Measurements from ENCODE around the gene HSPE1.
A peak's percentile ranks its signal among the peaks of the same experiment; 100 is the strongest.
"Not testable (repeated sequence)": the region's sequence is repeated elsewhere in the genome, so short reads cannot be mapped to it uniquely, and the experiment has no call there.

The HSPE1 gene

DNA sequence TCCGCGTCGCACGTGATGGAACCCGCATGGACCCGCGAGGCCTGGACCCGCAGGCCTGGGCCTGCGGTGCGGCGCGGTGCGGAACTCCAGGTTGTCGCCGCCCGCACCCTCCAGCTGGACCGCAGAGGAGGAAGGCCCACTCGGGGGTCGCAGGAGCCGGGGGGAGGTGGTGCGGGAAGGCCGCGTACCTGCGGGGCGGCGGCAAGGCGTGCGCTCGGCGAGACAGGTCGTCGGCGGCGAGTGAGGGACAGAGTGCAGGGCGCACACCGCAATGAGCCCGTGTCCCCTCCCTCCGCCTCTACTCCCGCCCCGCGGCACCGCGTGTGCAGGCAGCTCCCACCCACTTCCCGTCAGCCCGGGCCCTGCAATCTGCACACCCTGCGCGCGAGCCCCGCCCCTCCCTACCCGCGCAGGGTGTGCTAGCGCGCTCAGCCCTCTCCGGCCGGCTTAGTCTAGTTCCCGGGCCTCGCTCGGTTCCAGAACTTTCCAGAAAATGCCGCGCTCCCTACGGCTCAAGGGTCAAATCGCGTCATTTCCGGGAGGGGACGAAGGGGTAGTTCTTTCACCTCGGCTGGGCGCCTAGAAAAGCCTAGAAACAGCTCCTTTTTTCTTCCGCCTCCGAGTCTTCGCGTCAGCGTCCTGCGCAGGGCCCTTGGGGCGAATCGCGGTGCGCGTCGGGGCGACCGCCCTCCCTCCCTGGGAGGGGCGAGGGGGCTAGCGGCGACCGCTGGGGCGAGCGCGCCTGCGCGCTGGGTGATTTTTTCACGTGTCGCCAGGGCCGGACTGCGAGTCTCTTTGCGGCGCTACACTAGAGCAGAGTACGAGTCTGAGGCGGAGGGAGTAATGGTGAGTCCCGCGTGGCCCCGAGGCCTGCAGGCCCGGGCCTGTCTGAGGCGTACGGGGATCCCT, at the start of gene HSPE1, which contains the start of gene HSPD1:
TSS of gene HSPE1 (plus strand) at position 786 of the 909 bp plus-strand sequence. CDS start at position 844, 58 bp downstream.
TSS of gene HSPD1 (minus strand) at position 247 of the 909 bp plus-strand sequence. CDS start 992 bp downstream, outside the sequence.
- DNase-seq, result peak; percentile 99

GRCh38 chr2:197450465-197450864, 49.7 kb upstream of the HSPE1 start:
- DNase-seq, result no peak

DNA sequence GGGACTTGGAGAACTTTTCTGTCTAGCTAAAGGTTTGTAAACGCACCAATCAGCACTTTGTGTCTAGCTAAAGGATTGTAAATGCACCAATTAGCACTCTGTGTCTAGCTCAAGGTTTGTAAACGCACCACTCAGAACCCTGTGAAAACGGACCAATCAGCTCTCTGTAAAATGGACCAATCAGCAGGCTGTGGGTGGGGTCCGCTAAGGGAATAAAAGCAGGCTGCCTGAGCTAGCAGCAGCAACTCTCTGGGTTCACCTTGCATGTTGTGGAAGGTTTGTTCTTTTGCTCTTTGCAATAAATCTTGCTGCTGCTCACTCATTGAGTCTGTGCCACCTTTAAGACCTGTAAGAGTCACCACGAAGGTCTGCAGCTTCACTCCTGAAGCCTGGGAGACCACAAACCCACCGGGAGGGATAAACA, 49.2 kb upstream of the HSPE1 start:
- DNase-seq, result not testable (repeated sequence)

- no peak for DNase-seq
Measured at GRCh38 chr2:197452754-197453122, 47.4 kb upstream of the HSPE1 start.

DNA sequence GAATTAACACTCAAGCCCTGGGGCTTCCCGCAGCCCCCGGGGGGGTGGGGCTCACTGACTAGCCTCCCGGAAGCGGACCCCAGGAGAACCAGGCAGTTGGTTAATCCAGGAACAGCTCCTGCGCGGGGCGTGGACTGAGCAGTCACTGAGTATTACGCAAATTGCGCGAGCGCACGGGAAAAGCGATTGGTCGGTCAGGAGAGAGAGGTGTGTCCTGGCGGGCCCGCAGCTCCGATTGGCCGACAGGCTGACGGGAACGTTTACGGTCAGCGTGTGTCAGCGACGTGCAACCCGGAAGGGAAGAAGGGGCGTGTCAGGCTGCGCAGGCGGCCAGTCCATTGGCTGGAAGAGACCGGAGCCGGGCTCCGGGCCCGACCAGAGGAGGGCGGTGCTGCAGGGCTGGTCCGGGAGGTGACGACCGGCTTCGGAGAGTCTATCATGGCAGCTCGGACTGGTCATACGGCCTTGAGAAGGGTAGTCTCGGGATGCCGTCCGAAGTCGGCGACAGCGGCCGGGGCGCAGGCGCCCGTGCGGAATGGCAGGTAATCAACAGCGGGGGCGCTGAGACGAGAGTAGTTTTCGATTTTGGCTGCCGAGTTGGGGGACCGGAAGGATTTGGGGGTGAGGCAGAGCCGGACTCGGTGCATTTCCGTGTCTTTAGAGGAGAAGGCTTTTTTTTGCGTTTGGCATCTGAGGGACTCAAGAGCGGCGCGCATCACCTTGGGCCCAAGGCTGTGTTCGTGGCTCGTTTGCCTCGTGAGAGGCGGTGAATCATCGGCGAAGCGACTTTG, 46.9 kb upstream of the HSPE1 start, which contains the start of gene COQ10B:
TSS of gene COQ10B (plus strand) at position 430 of the 791 bp plus-strand sequence. CDS start at position 439, 9 bp downstream.
- peak; percentile 100 for DNase-seq

DNA sequence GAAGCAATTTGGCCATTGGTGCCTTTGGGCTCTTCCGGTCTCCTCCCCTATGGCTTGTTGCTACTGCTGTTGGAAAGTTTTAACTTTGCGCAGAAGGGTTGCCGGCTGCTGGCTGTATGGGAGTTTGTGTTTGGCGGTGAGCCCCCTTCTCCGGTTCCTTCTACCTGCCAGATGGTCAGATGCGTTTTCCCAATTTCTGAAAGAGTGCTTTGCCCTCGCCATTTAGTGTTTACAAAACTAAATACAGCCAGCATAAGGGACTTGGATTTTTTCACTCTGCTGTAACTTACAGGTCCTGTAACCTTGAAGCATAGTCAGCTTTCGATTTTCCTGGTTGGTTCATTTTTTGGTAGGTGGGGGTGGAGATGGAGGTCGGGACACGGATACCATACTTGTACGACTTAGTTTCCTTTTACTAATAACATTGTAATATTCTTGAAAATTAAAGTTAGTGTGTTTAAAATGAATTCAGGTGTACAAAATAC, 46.2 kb upstream of the HSPE1 start:
- DNase-seq, result peak; percentile 88

DNA sequence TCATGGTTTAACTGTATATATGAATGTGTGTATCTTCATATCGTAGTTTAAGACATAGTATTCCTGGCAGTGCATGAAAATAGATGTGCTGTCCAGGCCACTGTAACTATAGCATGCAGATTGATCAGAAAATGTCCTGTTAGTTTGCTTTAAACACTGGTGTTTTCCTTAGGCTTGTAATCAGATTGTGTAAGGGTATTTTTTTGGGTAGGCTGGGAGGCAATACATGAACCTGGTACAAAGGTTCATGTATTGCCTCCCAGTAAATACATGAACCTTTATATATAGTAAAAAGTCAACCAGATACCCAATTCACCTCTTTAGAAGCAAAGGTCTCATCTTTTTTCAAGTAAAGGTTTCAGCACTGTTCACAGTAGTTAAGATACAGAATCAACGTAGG, 45.3 kb upstream of the HSPE1 start:
- no peak for DNase-seq

GRCh38 chr2:197455428-197455827, 44.8 kb upstream of the HSPE1 start:
- DNase-seq, result no peak

- DNase-seq, result no peak
Measured at GRCh38 chr2:197460649-197461048, 39.5 kb upstream of the HSPE1 start.

- DNase-seq, result no peak
Measured at GRCh38 chr2:197461057-197461456, 39.1 kb upstream of the HSPE1 start.

DNA sequence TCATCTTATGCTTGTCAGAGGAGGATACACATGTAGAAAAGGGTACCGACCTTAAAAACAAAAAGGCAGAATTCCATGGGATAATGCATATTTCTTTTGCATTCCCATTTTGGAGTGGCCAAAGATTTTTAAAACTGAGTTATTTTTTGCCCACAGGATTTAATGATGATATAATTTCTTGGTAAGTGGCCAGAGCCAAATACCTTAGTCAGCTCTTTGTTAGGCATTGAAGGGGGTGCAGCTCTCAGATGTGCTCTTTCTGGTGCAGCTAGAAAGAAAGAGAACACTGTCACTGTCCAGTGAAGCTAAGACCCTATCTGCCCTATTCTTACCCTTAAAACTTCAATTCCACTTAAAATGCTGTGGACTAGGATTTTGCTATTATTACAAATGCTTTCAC, 36.0 kb upstream of the HSPE1 start:
- no peak for DNase-seq

DNA sequence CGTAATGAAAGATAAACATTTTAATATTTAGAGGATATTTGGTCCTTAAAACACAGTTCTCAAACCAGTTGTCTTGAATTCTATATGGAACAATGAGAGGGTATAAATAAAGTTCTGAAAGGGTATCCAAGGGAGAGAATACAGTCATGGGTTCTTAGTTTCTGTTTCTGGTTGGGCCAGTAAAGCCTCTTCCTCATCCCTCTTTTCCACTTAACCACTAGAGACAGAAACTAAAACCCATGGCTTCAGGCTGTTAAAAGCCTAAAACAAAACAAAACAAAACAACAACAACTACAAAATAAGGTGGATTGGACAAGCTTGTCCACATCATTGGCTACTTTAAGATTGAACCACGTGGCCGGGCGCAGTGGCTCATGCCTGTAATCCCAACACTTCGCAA, 28.0 kb upstream of the HSPE1 start:
- DNase-seq, result no peak

GRCh38 chr2:197477797-197478196, 22.4 kb upstream of the HSPE1 start:
- DNase-seq, result no peak

GRCh38 chr2:197480165-197481036, 19.8 kb upstream of the HSPE1 start:
- no peak for DNase-seq

- DNase-seq, result not testable (repeated sequence)
Measured at GRCh38 chr2:197484248-197484647, 15.9 kb upstream of the HSPE1 start.

- DNase-seq, result no peak
Measured at GRCh38 chr2:197486175-197486574, 14.0 kb upstream of the HSPE1 start.

GRCh38 chr2:197487385-197487784, 12.8 kb upstream of the HSPE1 start:
- DNase-seq, result no peak

- DNase-seq, result no peak
Measured at GRCh38 chr2:197495433-197496134, 4.6 kb upstream of the HSPE1 start.

DNA sequence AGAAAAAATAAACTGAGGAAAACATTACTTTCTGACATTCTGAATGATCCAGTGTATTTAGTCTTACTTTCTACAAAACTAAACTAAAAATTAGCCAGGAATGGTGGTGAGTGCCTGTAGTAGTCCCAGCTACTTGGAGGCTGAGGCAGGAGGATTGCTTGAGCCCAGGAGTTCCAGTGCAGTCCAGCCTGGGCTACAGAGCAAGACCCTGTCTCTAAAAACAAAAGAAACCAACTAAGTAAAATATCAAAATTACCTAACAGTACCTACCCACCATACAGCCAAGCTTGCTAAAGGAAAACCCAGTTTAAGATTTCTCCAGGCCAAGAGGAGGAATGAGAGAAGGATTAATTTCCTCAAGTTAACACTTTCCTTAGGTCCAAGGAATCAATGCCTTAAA, 3.5 kb upstream of the HSPE1 start:
- no peak for DNase-seq

DNA sequence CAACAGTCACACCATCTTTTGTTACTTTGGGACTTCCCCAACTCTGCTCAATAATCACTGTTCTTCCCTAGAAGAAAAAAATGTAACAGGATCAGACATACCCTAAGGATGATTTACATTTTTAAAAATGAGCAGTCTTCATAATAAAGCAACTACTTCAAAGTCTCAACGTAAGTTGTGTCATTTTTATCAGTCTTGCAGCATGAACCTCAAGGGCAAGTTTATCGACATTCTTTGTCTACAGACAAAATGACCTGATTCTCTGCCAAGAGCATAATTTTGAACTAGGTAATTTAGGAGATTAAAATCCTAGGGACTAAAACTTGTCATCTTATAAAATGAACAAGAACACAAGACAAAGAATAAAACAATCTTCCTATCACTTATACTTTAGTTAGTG, 2.9 kb upstream of the HSPE1 start:
- DNase-seq, result no peak

DNA sequence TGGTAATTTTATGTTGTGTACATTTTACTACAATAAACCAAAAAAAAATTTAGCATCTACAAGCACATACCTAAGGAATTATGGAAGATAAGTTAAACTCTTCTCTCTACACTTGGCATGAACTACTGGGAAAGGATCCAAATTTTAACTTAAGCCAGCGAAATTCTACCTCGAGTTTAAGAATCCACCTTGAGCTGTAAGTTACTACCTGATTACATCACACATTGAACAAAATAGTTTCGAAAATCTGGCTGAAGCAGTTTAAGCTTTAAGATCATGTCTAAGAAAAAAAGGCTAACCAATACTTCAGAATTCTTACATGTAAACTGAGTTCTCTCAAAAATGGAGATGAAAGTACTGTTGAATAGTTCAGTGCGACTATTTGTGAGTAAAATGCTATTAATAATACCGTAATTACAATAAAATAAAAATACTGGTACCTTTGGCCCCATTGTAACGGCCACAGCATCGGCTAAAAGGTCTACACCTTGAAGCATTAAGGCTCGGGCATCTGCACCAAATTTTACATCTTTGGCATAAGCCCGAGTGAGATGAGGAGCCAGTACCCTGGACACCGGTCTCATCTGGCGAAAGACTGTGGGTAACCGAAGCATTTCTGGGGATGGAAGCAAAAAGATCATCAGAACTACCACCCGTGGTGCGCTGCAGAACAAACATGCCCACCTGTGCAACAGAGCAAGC, 1.8 kb upstream of the HSPE1 start:
- DNase-seq, result no peak

All from femur (tissue), 1 donor.